HG03457 (cell line): ENCODE measurements around the gene KCNH1.

Experiments
- ATAC-seq: cut with Tn5 transposase; IDR thresholded peaks from one replicate; pipeline ENCODE4 v1.9.1; 2021; ENCODE audit warnings: moderate number of reproducible peaks; ENCODE audit not compliant: unreplicated experiment

KCNH1 gene

GRCh38 chr1:210730023-210730422 is 403.9 kb downstream of the KCNH1 start:
- ATAC-seq = no peak

GRCh38 chr1:210728437-210729149 is 405.4 kb downstream of the KCNH1 start:
- no peak for ATAC-seq

- no peak for ATAC-seq
These were observed 406.2 kb downstream of the KCNH1 start for GRCh38 chr1:210727709-210728108.

- no peak for ATAC-seq
These were observed 407.3 kb downstream of the KCNH1 start for GRCh38 chr1:210726621-210727020.

- ATAC-seq = no peak
These were observed 409.2 kb downstream of the KCNH1 start for GRCh38 chr1:210724768-210725167.

GRCh38 chr1:210723646-210724045 is 410.3 kb downstream of the KCNH1 start:
- ATAC-seq = no peak

GRCh38 chr1:210722410-210723081 is 411.4 kb downstream of the KCNH1 start:
- no peak for ATAC-seq

- ATAC-seq = no peak
These were observed 418.9 kb downstream of the KCNH1 start for GRCh38 chr1:210715072-210715471.

GRCh38 chr1:210711825-210712612 is 421.9 kb downstream of the KCNH1 start:
- ATAC-seq = no peak

- ATAC-seq = no peak
These were observed 424.2 kb downstream of the KCNH1 start for GRCh38 chr1:210709701-210710100.

- ATAC-seq = no peak
These were observed 426.4 kb downstream of the KCNH1 start for GRCh38 chr1:210707300-210708240.

- ATAC-seq = no peak
These were observed 427.7 kb downstream of the KCNH1 start for GRCh38 chr1:210706246-210706645.

GRCh38 chr1:210705086-210705485 is 428.9 kb downstream of the KCNH1 start:
- no peak for ATAC-seq

- ATAC-seq = no peak
These were observed 430.4 kb downstream of the KCNH1 start for GRCh38 chr1:210703593-210703992.

GRCh38 chr1:210702506-210702905 is 431.4 kb downstream of the KCNH1 start:
- no peak for ATAC-seq

GRCh38 chr1:210700511-210700910 is 433.4 kb downstream of the KCNH1 start:
- ATAC-seq = no peak

- ATAC-seq = no peak
These were observed 433.9 kb downstream of the KCNH1 start for GRCh38 chr1:210700083-210700482.

- ATAC-seq = no peak
These were observed 435.3 kb downstream of the KCNH1 start for GRCh38 chr1:210698661-210699060.

- ATAC-seq = no peak
These were observed 436.8 kb downstream of the KCNH1 start for GRCh38 chr1:210697185-210697584.

GRCh38 chr1:210696709-210697108 is 437.2 kb downstream of the KCNH1 start:
- peak; percentile 95 for ATAC-seq

- no peak for ATAC-seq
These were observed 438.9 kb downstream of the KCNH1 start for GRCh38 chr1:210695026-210695425.
